ENCODE results near the gene PPP4R2. TPM values are rescaled to one million over a fixed set of nuclear protein-coding genes. Genes with fewer than 3 reads are reported as not detected.

PPP4R2 gene
- total and polyA plus RNA-seq, 2 donors (not counting 3 experiments of a cell fraction or from before 2014, with no cell fraction given) = 6.5 to 74.4 TPM

GRCh38 chr3:73049319-73049718 is 52.7 kb downstream of the PPP4R2 start:
- no peak for DNase-seq (ENCODE audit: low read depth, low spot score)
- peaks cover 8% of the 10 kb centered on the region for H3K4me1 ChIP-seq (ENCODE audit: control insufficient read depth, extremely low read depth, insufficient read depth, low read length)
- dilution Hi-C loops (cut with MboI; ENCODE audit: extremely low pct_ligation_motif_present, low sequenced_read_pairs) (no loop called here), intact Hi-C loops (cut with micrococcal nuclease) (no loop called here)
- CTCF ChIA-PET = no interaction called here
- H4K20me1 ChIP-seq (replicated peaks; ENCODE audit: control insufficient read depth, extremely low read depth, insufficient read depth, low read length) = peaks cover 17% of the 10 kb centered on the region
- no peak for FAIRE-seq
- H3K4me3 ChIP-seq (replicated peaks in 1 of 3; ENCODE audit: insufficient read depth in 1 of 3, low read depth in 1 of 3, low read length in 3 of 3) = no peak overlapping the region
- no peak overlapping the region for H3K9ac ChIP-seq (replicated peaks; ENCODE audit: extremely low read depth, insufficient read depth, low read length)
- H3K4me2 ChIP-seq (ENCODE audit: insufficient read depth, low read length) = no peak overlapping the region
- no peaks in the 10 kb centered on the region for H3K9me1 ChIP-seq (replicated peaks; ENCODE audit: control insufficient read depth, extremely low read depth, insufficient read depth, low read length)
- BruUV-seq (replicated peaks) = no TSS peak
- H3K27ac ChIP-seq (ENCODE audit: insufficient read depth, low read depth, low read length) = no peak overlapping the region
- no peaks in the 10 kb centered on the region for H3K27me3 ChIP-seq (ENCODE audit: control insufficient read depth in 2 of 2, insufficient read depth in 2 of 2, low read length in 2 of 2)
- POLR2A ChIA-PET = no interaction called here
- TF ChIP-seq EZH2 (IDR thresholded peaks at IDR 0.05; ENCODE audit: borderline replicate concordance, low read depth, low read length, severe bottlenecking) (no peak), MAX (IDR thresholded peaks at IDR 0.05; ENCODE audit: insufficient read depth, insufficient read length) (no peak), POLR2A (IDR thresholded peaks at IDR 0.05; ENCODE audit: low read depth, low read length) (no peak), MYC (IDR thresholded peaks at IDR 0.05; ENCODE audit: low read depth, low read length) (no peak), FOS (IDR thresholded peaks at IDR 0.05; ENCODE audit: borderline replicate concordance, insufficient read depth, low read length) (no peak), CTCF (IDR thresholded peaks at IDR 0.05; ENCODE audit: extremely low read depth in 1 of 2, insufficient read depth in 1 of 2, low read depth in 1 of 2, low read length in 2 of 2) (no peak), JUN (IDR thresholded peaks at IDR 0.05; ENCODE audit: borderline replicate concordance, insufficient read depth, insufficient read length, low read depth) (no peak), GATA2 (IDR thresholded peaks at IDR 0.05; ENCODE audit: insufficient read depth, insufficient read length, low read depth, low read length) (no peak), POLR2AphosphoS5 (IDR thresholded peaks at IDR 0.05; ENCODE audit: insufficient read depth, low read depth, low read length) (no peak)
- no peaks in the 10 kb centered on the region for H3K9me3 ChIP-seq (replicated peaks; ENCODE audit: control insufficient read depth, insufficient read depth, low read length)
- H2AFZ ChIP-seq (ENCODE audit: low read depth, low read length) = no peak overlapping the region
- peaks cover 87% of the 10 kb centered on the region for H3K79me2 ChIP-seq (ENCODE audit: control insufficient read depth, insufficient read depth, low read length)
- no peaks in the 10 kb centered on the region for H3K36me3 ChIP-seq (ENCODE audit: control insufficient read depth in 2 of 2, extremely low read depth in 1 of 2, insufficient read depth in 2 of 2, low read length in 2 of 2)

Measured in endothelial cell of umbilical vein (primary cell).